Thymus (tissue), 11 donors: Measurements from ENCODE around the gene FRMD4A. TPM values are rescaled to one million over a fixed set of nuclear protein-coding genes. Genes with fewer than 3 reads are reported as not detected.

ENCODE experiments used
- DNase-seq, 9 donors: peaks; one replicate each; pipeline ENCODE4 v3.0.0-alpha.2; 2013; ENCODE audit warnings: low spot score in 9 of 9, low read depth in 6 of 9, missing footprints in 1 of 9
- H3K27ac ChIP-seq, 2 donors: one replicate each; pipeline ENCODE4 v1.5.1; 2013; ENCODE audit warnings: control low read depth in 1 of 2, low read depth in 1 of 2, low read length in 1 of 2, mild to moderate bottlenecking in 1 of 2, moderate library complexity in 1 of 2
- H3K27me3 ChIP-seq, 2 donors: one replicate each; pipeline ENCODE4 v1.5.1; 2013; ENCODE audit warnings: low read length in 1 of 2; ENCODE audit not compliant: control insufficient read depth in 2 of 2, insufficient read depth in 1 of 2
- H3K36me3 ChIP-seq, 2 donors: one replicate each; pipeline ENCODE4 v1.5.1; 2013; ENCODE audit warnings: low read length in 1 of 2, mild to moderate bottlenecking in 1 of 2, moderate library complexity in 1 of 2; ENCODE audit not compliant: control insufficient read depth in 2 of 2, insufficient read depth in 2 of 2
- H3K4me1 ChIP-seq, 2 donors: one replicate each; pipeline ENCODE4 v1.5.1; 2013; ENCODE audit warnings: low read length in 2 of 2; ENCODE audit not compliant: control insufficient read depth in 2 of 2, insufficient read depth in 2 of 2
- H3K4me3 ChIP-seq, 2 donors: one replicate each; pipeline ENCODE4 v1.5.1; 2013; ENCODE audit warnings: low read length in 2 of 2, control low read depth in 1 of 2, mild to moderate bottlenecking in 1 of 2
- H3K9me3 ChIP-seq, 2 donors: one replicate each; pipeline ENCODE4 v1.5.1; 2013; ENCODE audit warnings: low read length in 1 of 2, mild to moderate bottlenecking in 1 of 2; ENCODE audit not compliant: control insufficient read depth in 2 of 2, insufficient read depth in 1 of 2
- WGBS: extraction: QIAGEN DNeasy Blood & Tissue Kit; methylation state at CpG from one replicate; pipeline ENCODE4 v1.1.7; 2013; 5-methylcytosine and 5-hydroxymethylcytosine counted together
- polyA plus RNA-seq: library from polyadenylated mRNA; stranded (reverse); fragments of 200-250 nt; gene quantifications from one replicate; pipeline ENCODE4 v1.2.3, GENCODE V29; 2013
- total RNA-seq: library from RNA; stranded (reverse); fragments of 120-200 nt; gene quantifications from one replicate; pipeline ENCODE4 v1.2.4, GENCODE V29; 2013
- donor health status: healthy.

The FRMD4A gene
- total and polyA plus RNA-seq, 2 donors: 13.3 to 16.2 TPM

- peaks cover 5 to 11% of the 10 kb centered on the region in 2 donors for H3K4me1 ChIP-seq
- H3K36me3 ChIP-seq: no peaks in the 10 kb centered on the region
- no peak for DNase-seq
- no peak overlapping the region for H3K4me3 ChIP-seq
- H3K27me3 ChIP-seq: peaks cover 0 to 4% of the 10 kb centered on the region in 2 donors
- H3K27ac ChIP-seq: no peak overlapping the region
- WGBS: 90% methylated on average over 8 of the region's 8 CpGs
- no peaks in the 10 kb centered on the region for H3K9me3 ChIP-seq
These were observed 470.6 kb downstream of the FRMD4A start for GRCh38 chr10:13859979-13860654.

GRCh38 chr10:13858709-13859108, 472.0 kb downstream of the FRMD4A start:
- Histone ChIP-seq H3K4me3 (no peak overlapping the region), H3K4me1 (peaks cover 5 to 11% of the 10 kb centered on the region in 2 donors), H3K27me3 (peaks cover 0 to 9% of the 10 kb centered on the region in 2 donors), H3K9me3 (no peaks in the 10 kb centered on the region), H3K36me3 (no peaks in the 10 kb centered on the region), H3K27ac (no peak overlapping the region)
- no peak for DNase-seq
- WGBS: 96% methylated on average over 11 of the region's 11 CpGs

DNA sequence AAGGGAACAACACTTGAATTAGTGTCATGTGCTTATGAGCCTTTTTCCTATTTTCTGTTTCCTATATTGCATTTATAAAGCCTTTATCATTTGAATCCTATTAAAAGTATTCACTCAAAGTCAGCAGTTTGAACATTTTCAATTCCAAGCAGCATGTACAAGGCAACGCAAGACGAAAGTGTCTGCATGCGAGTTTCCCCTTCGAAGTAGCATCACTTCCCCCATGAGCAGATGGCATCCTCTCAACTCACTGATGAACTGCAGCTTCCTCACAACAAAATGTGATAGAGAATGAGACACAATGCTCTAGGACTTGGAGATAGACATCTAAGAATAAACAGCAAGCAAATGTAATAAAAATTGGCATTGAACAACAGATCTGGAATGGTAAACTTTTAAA, 473.3 kb downstream of the FRMD4A start:
- H3K27ac ChIP-seq: no peak overlapping the region
- no peaks in the 10 kb centered on the region for H3K36me3 ChIP-seq
- peak in 2 of 9 donors; percentile 11 to 41 for DNase-seq
- WGBS: 93% methylated on average over 4 of the region's 4 CpGs
- no peaks in the 10 kb centered on the region for H3K9me3 ChIP-seq
- H3K4me1 ChIP-seq: peaks cover 0 to 2% of the 10 kb centered on the region in 2 donors
- H3K4me3 ChIP-seq: no peak overlapping the region
- peaks cover 0 to 11% of the 10 kb centered on the region in 2 donors for H3K27me3 ChIP-seq

GRCh38 chr10:13853854-13854253, 476.9 kb downstream of the FRMD4A start:
- no peaks in the 10 kb centered on the region for H3K36me3 ChIP-seq
- 16% methylated on average over 6 of the region's 6 CpGs for WGBS
- H3K27me3 ChIP-seq: peaks cover 0 to 13% of the 10 kb centered on the region in 2 donors
- H3K4me3 ChIP-seq: no peak overlapping the region
- H3K27ac ChIP-seq: no peak overlapping the region
- no peak for DNase-seq
- H3K9me3 ChIP-seq: no peaks in the 10 kb centered on the region
- no peaks in the 10 kb centered on the region for H3K4me1 ChIP-seq

DNA sequence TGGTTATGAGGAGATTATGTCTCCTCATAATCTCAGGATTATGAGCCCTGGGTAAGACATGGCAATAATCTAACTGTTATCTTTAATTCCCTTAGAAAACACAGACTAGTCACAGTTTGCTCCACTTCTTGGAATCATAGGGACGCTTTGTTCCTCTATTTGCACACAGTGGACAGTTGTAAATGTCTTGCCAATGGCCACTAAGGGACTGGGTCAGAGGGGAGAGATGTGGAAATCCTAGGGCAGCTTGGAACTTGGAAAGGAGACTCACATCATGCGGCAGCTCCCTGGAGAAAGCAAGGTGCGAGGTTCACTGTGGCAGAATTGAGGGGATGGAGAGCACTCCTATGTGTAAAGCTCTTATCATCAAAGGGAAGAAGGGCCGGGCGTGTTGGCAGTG, 477.9 kb downstream of the FRMD4A start:
- no peaks in the 10 kb centered on the region for H3K9me3 ChIP-seq
- WGBS: 96% methylated on average over 5 of the region's 5 CpGs
- DNase-seq: no peak
- H3K27me3 ChIP-seq: peaks cover 0 to 17% of the 10 kb centered on the region in 2 donors
- no peaks in the 10 kb centered on the region for H3K36me3 ChIP-seq
- no peak overlapping the region for H3K27ac ChIP-seq
- H3K4me3 ChIP-seq: no peak overlapping the region
- H3K4me1 ChIP-seq: no peaks in the 10 kb centered on the region

DNA sequence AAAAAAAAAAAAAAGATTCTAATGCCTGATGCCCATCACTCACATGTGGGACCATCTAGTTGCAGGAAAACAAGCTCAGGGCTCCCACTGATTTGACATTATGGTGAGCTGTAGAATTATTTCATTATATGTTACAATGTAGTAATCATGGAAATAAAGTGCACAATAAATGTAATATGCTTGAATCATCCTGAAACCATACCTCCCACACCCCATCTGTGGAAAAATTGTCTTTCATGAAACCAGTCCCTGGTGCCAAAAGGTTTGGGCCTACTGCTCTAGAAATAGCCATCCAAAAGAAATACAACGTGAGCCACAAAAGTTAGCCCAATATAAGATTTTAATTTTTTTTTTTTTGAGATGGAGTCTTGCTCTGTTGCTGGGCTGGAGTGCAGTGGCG, 478.8 kb downstream of the FRMD4A start:
- H3K4me1 ChIP-seq: peaks cover 0 to 5% of the 10 kb centered on the region in 2 donors
- DNase-seq: no peak
- H3K36me3 ChIP-seq: no peaks in the 10 kb centered on the region
- H3K4me3 ChIP-seq: no peak overlapping the region
- 97% methylated on average over 2 of the region's 2 CpGs for WGBS
- peaks cover 0 to 26% of the 10 kb centered on the region in 2 donors for H3K27me3 ChIP-seq
- no peak overlapping the region for H3K27ac ChIP-seq
- peaks cover 0 to 3% of the 10 kb centered on the region in 2 donors for H3K9me3 ChIP-seq

- Histone ChIP-seq H3K9me3 (peaks cover 0 to 3% of the 10 kb centered on the region in 2 donors), H3K4me1 (peaks cover 0 to 5% of the 10 kb centered on the region in 2 donors), H3K4me3 (no peak overlapping the region), H3K27me3 (peaks cover 10 to 34% of the 10 kb centered on the region in 2 donors), H3K27ac (no peak overlapping the region), H3K36me3 (no peaks in the 10 kb centered on the region)
- DNase-seq: no peak
- WGBS: 88% methylated on average over 16 of the region's 16 CpGs
These were observed 481.9 kb downstream of the FRMD4A start for GRCh38 chr10:13848520-13849445.

DNA sequence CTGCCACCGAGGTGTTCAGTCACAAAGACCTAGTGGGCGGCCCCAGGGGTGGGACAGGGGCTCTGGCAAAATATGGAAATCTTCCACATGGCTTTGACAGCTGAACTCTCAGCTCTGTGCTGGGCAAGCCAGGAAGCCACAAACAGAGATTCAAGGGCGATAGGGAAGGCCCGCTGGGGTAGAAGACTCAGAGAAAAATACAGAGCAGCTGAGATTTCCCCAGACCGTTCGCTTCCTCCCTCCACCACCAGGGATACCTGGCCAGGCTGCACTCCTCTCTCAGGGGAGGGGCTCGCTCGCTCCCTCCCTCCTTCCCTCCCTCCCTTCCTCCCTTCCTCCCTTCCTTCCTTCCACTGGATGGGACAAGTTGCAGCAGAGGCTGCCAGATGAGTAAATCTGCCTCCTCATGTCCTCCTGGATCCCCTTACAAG, 483.5 kb downstream of the FRMD4A start:
- WGBS: 3% methylated on average over 8 of the region's 8 CpGs
- H3K4me1 ChIP-seq: peaks cover 0 to 5% of the 10 kb centered on the region in 2 donors
- no peak overlapping the region for H3K4me3 ChIP-seq
- H3K27me3 ChIP-seq: peaks cover 10 to 31% of the 10 kb centered on the region in 2 donors
- no peak overlapping the region for H3K27ac ChIP-seq
- H3K36me3 ChIP-seq: no peaks in the 10 kb centered on the region
- H3K9me3 ChIP-seq: peaks cover 0 to 3% of the 10 kb centered on the region in 2 donors
- DNase-seq: no peak

DNA sequence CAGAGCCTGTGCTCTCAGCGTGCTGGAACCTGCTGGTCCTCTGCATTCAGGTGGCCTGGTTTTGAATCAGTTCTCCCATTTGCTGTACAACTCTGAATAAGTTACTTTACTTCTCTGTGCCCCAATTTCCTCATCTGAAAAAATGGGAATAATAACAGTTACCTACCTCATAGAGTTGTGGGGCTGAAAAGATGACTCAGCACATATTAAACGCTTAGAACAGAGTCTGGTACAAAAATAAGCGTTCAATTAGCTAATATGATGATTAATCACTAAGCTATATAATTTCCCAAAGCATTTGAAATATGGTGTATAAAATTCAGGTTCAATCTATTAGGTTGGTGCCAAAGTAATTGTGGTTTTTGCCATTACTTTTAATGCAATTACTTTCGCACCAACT, 484.8 kb downstream of the FRMD4A start:
- Histone ChIP-seq H3K4me1 (peaks cover 0 to 5% of the 10 kb centered on the region in 2 donors), H3K36me3 (no peaks in the 10 kb centered on the region), H3K27me3 (peaks cover 10 to 31% of the 10 kb centered on the region in 2 donors), H3K4me3 (no peak overlapping the region), H3K27ac (no peak overlapping the region), H3K9me3 (peaks cover 0 to 8% of the 10 kb centered on the region in 2 donors)
- no peak for DNase-seq
- 75% methylated on average over 4 of the region's 4 CpGs for WGBS
